Mucosa of descending colon (tissue), 3 donors: ENCODE results near the gene VN1R5. TPM values are rescaled to one million over a fixed set of nuclear protein-coding genes. Genes with fewer than 3 reads are reported as not detected.

Source experiments
- ATAC-seq: fragments of 200-7000 bp; cut with Tn5 transposase; one replicate; pipeline ENCODE4 v1.9.1; 2020; ENCODE audit warnings: mild to moderate bottlenecking, moderate library complexity
- DNase-seq, 3 donors: peaks; one replicate each; pipeline ENCODE4 v3.0.0-alpha.2; 2020
- H3K36me3 ChIP-seq: fragments of 200-600 bp; one replicate; pipeline ENCODE4 v1.8.0; 2021; ENCODE audit warnings: low read depth, mild to moderate bottlenecking
- H3K4me1 ChIP-seq: fragments of 200-600 bp; one replicate; pipeline ENCODE4 v1.8.0; 2021; ENCODE audit warnings: low read depth, mild to moderate bottlenecking
- H3K4me3 ChIP-seq: fragments of 200-600 bp; one replicate; pipeline ENCODE4 v1.8.0; 2021; ENCODE audit warnings: mild to moderate bottlenecking
- H3K9me3 ChIP-seq: fragments of 200-600 bp; one replicate; pipeline ENCODE4 v1.8.0; 2021; ENCODE audit warnings: mild to moderate bottlenecking
- CTCF ChIP-seq: fragments of 200-600 bp; IDR thresholded peaks from one replicate; pipeline ENCODE4 v1.8.0; 2022; ENCODE audit warnings: antibody characterized with exemption, mild to moderate bottlenecking
- intact Hi-C, 2 donors: fragments of 100-400 bp; cut with DNase I in 1 of 2; cut with micrococcal nuclease in 1 of 2; formaldehyde crosslinking; loops; one replicate each; pipeline versions ENCODE4 v1.11.0 to v1.11.1; 2022; cut with DNase I, micrococcal nuclease
- total RNA-seq, 3 donors: library from RNA; stranded (reverse); fragmentation: NEBNext Ultra II Directional in 2 of 3; extraction: Animal tissue kit (Norgen Biotek cat#: 25700) in 2 of 3; gene quantifications; one replicate each; pipeline versions ENCODE4 v1.2.1 to v1.2.4, GENCODE V29; 2021 to 2023
- donor health status: DM: no; HTN: no; CAD: no; lungs with moderate emphysema.
- donor health status: DM: no; HTN: no; CAD: no.
- donor health status: DM: no; HTN: yes; CAD: no.

Gene VN1R5
- total RNA-seq, 3 donors from 2014 or later, result not detected

- ATAC-seq, result peak; percentile 84
Observed at GRCh38 chr1:247274605-247275256, 18.9 kb downstream of the VN1R5 start.

GRCh38 chr1:247277191-247277590 is 21.3 kb downstream of the VN1R5 start:
- no peak for ATAC-seq
- Histone ChIP-seq H3K4me1 (no peaks in the 10 kb centered on the region), H3K9me3 (no peaks in the 10 kb centered on the region), H3K4me3 (no peak overlapping the region), H3K36me3 (no peaks in the 10 kb centered on the region)
- TF ChIP-seq CTCF, result no peak
- intact Hi-C loops, result no loop called here
- no peak for DNase-seq

More at GRCh38 chr1:247274605-247275256, 18.9 kb downstream of the VN1R5 start:
- H3K4me3 ChIP-seq, result no peak overlapping the region
- peaks cover 7% of the 10 kb centered on the region for H3K9me3 ChIP-seq
- intact Hi-C loops, result no loop called here
- H3K4me1 ChIP-seq, result no peaks in the 10 kb centered on the region
- TF ChIP-seq CTCF, result no peak
- DNase-seq, result no peak
- H3K36me3 ChIP-seq, result no peaks in the 10 kb centered on the region

GRCh38 chr1:247281001-247281574 is 25.2 kb downstream of the VN1R5 start:
- ATAC-seq, result no peak
- intact Hi-C loops, result no loop called here
- H3K36me3 ChIP-seq, result no peaks in the 10 kb centered on the region
- H3K4me3 ChIP-seq, result no peak overlapping the region
- TF ChIP-seq CTCF, result no peak
- H3K9me3 ChIP-seq, result no peaks in the 10 kb centered on the region
- H3K4me1 ChIP-seq, result no peaks in the 10 kb centered on the region
- no peak for DNase-seq

- intact Hi-C loops, result no loop called here
- H3K4me3 ChIP-seq, result no peak overlapping the region
- TF ChIP-seq CTCF, result no peak
- no peaks in the 10 kb centered on the region for H3K9me3 ChIP-seq
- H3K4me1 ChIP-seq, result no peaks in the 10 kb centered on the region
- H3K36me3 ChIP-seq, result no peaks in the 10 kb centered on the region
- no peak for ATAC-seq
- DNase-seq, result no peak
Observed at GRCh38 chr1:247286134-247286670, 30.3 kb downstream of the VN1R5 start.

GRCh38 chr1:247287460-247287859 is 31.6 kb downstream of the VN1R5 start:
- intact Hi-C loops, result no loop called here

More at GRCh38 chr1:247287460-247287859, 31.6 kb downstream of the VN1R5 start:
- no peak overlapping the region for H3K4me3 ChIP-seq
- no peaks in the 10 kb centered on the region for H3K9me3 ChIP-seq
- no peaks in the 10 kb centered on the region for H3K4me1 ChIP-seq
- ATAC-seq, result no peak
- no peak for DNase-seq
- TF ChIP-seq CTCF, result no peak
- H3K36me3 ChIP-seq, result no peaks in the 10 kb centered on the region
